Measurements from ENCODE around the gene PAX7.

Gene PAX7

DNA sequence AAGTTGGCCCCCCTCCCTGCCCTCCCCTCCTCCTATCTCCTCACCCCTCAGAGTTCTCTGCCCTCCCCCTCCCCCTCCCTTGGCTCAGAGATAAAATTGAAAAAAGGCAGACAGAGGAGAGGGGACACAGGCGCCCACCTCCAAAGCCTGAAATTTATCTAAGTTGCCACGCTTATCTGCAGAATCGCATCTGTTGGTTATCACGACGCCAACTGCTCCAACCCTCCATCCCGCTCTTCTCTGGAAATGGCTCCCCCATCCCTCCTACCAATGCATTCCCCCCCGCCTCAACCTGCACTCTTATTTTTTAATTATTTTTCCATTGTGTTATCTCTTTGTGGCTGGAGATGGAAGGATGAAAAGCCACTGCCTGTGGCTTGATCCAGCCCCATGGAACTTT is 138.5 kb downstream of the PAX7 start:
- H3K27ac ChIP-seq = no peak overlapping the region
- POLR2A ChIA-PET (ENCODE audit: low non-redundant PET) = no interaction called here
- no peak for DNase-seq (ENCODE audit: low spot score)
- TF ChIP-seq, protein P1, sequence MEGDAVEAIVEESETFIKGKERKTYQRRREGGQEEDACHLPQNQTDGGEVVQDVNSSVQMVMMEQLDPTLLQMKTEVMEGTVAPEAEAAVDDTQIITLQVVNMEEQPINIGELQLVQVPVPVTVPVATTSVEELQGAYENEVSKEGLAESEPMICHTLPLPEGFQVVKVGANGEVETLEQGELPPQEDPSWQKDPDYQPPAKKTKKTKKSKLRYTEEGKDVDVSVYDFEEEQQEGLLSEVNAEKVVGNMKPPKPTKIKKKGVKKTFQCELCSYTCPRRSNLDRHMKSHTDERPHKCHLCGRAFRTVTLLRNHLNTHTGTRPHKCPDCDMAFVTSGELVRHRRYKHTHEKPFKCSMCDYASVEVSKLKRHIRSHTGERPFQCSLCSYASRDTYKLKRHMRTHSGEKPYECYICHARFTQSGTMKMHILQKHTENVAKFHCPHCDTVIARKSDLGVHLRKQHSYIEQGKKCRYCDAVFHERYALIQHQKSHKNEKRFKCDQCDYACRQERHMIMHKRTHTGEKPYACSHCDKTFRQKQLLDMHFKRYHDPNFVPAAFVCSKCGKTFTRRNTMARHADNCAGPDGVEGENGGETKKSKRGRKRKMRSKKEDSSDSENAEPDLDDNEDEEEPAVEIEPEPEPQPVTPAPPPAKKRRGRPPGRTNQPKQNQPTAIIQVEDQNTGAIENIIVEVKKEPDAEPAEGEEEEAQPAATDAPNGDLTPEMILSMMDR (conservative IDR thresholded peaks at IDR 0.05; ENCODE audit: low read depth) = no peak
- CTCF ChIA-PET = no interaction called here

DNA sequence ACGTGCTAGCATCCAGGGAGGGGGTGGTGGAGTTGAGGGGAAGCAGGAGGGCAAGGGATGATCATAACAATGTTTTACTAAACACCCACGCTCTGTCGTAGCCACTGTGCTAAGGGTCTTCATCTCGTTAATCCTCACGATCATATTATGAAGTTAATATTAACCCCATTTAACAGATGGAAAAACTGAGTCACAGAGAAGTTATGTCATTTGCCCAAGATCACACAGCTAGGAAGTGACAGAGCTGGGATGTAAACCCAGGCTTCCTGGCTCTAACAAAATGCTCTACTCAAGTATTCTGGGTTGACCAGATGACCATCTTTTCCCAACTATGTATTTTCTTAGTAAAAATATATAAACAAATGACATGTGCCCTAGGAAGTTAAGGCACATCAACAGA is 140.2 kb downstream of the PAX7 start:
- ChIA-PET CTCF (no interaction called here), POLR2A (ENCODE audit: low non-redundant PET) (no interaction called here)
- TF ChIP-seq, protein P1 (conservative IDR thresholded peaks at IDR 0.05; ENCODE audit: low read depth) = no peak
- no peak overlapping the region for H3K27ac ChIP-seq
- DNase-seq (ENCODE audit: low spot score) = no peak

DNA sequence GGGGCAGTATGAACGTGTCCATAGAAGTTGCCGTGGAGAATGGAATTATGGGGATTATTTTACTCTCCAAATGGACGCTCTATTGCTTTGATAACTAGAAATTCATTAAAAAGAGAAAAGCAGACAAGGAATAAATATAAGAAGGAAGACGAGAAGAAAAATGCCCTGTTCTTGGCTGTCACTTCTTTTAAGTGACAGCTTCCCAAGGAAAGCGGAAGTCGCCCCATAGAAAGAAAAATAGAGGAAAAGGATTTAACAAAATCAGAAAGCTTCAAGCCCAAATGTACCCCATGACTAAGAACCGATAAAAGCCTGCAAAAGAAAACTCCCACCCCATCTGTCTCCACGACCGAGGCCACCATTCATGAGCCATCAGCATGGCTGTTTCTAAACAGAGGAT is 143.1 kb downstream of the PAX7 start:
- H3K27ac ChIP-seq = no peak overlapping the region
- CTCF ChIA-PET = interaction anchor here (0.6 kb wide), 1 partner anchor 195 kb away, joined by 3 read pairs; no protein-coding TSS in a partner anchor
- TF ChIP-seq, protein P1 (conservative IDR thresholded peaks at IDR 0.05; ENCODE audit: low read depth) = no peak
- POLR2A ChIA-PET (ENCODE audit: low non-redundant PET) = no interaction called here
- DNase-seq (ENCODE audit: low spot score) = no peak

GRCh38 chr1:18775341-18775740 is 144.7 kb downstream of the PAX7 start:
- ChIA-PET POLR2A (ENCODE audit: low non-redundant PET) (no interaction called here), CTCF (interaction anchor here (1.6 kb wide), 1 partner anchor 178 kb away, joined by 3 read pairs; no protein-coding TSS in a partner anchor)
- no peak for DNase-seq (ENCODE audit: low spot score)
- TF ChIP-seq, protein P1 (conservative IDR thresholded peaks at IDR 0.05; ENCODE audit: low read depth) = no peak
- no peak overlapping the region for H3K27ac ChIP-seq

- H3K27ac ChIP-seq = no peak overlapping the region
- CTCF ChIA-PET = no interaction called here
- POLR2A ChIA-PET (ENCODE audit: low non-redundant PET) = no interaction called here
These were observed 146.1 kb downstream of the PAX7 start for GRCh38 chr1:18776777-18777176.

GRCh38 chr1:18778437-18778836 is 147.8 kb downstream of the PAX7 start:
- TF ChIP-seq, protein P1 (conservative IDR thresholded peaks at IDR 0.05; ENCODE audit: low read depth) = no peak
- no peak overlapping the region for H3K27ac ChIP-seq
- CTCF ChIA-PET = interaction anchor here (0.6 kb wide), 1 partner anchor 313 kb away, joined by 6 read pairs; no protein-coding TSS in a partner anchor
- DNase-seq (ENCODE audit: low spot score) = no peak
- POLR2A ChIA-PET (ENCODE audit: low non-redundant PET) = no interaction called here

More at GRCh38 chr1:18776777-18777176, 146.1 kb downstream of the PAX7 start:
- no peak for DNase-seq (ENCODE audit: low spot score)
- TF ChIP-seq, protein P1 (conservative IDR thresholded peaks at IDR 0.05; ENCODE audit: low read depth) = no peak

Measured in RWPE1 (cell line).